BJ (cell line): Measurements from ENCODE around the gene VWC2. TPM values are rescaled to one million over a fixed set of nuclear protein-coding genes. Genes with fewer than 3 reads are reported as not detected.

ENCODE experiments used
- CTCF ChIA-PET: fragments of 350-600 bp; formaldehyde crosslinking; extraction: SDS; loops from one replicate; lab custom pipeline; 2021; ENCODE audit warnings: antibody characterized with exemption, inconsistent platforms; lab: Yijun Ruan, JAX
- POLR2A ChIA-PET: fragments of 300-600 bp; sonication (Branson Sonifier 250); formaldehyde crosslinking; extraction: SDS; loops from one replicate; lab custom pipeline; 2021; ENCODE audit warnings: antibody characterized with exemption; lab: Charles Lee
- DNase-seq: peaks from one replicate; pipeline ENCODE4 v3.0.0-alpha.2; 2011; ENCODE audit warnings: low read depth
- H3K27me3 ChIP-seq: 2 replicates; pipeline ENCODE4 v1.6.0; 2011; ENCODE audit warnings: low read length; ENCODE audit not compliant: control insufficient read depth, insufficient read depth
- H3K36me3 ChIP-seq: 2 replicates; pipeline ENCODE4 v1.5.1; 2011; ENCODE audit warnings: low read length; ENCODE audit not compliant: control insufficient read depth, insufficient read depth
- H3K4me3 ChIP-seq: 2 replicates; pipeline ENCODE4 v1.5.1; 2011; ENCODE audit warnings: low read depth, mild to moderate bottlenecking, control low read depth, low read length
- CTCF ChIP-seq: IDR thresholded peaks from 2 replicates; pipeline ENCODE4 v1.5.1; 2011; ENCODE audit warnings: low read depth, mild to moderate bottlenecking, control low read depth, inconsistent platforms, low read length, moderate library complexity; ENCODE audit not compliant: insufficient read depth
- polyA plus RNA-seq: library from polyadenylated mRNA; depleted of rRNA; stranded (reverse); fragments of >200 nt; gene quantifications from 2 replicates; pipeline ENCODE4 v1.2.3, GENCODE V29; 2011

Gene VWC2
- polyA plus RNA-seq, 1 experiment, result not detected

GRCh38 chr7:49766966-49767365 is 6.5 kb upstream of the VWC2 start:
- H3K27me3 ChIP-seq, result no peaks in the 10 kb centered on the region
- H3K36me3 ChIP-seq, result no peaks in the 10 kb centered on the region
- no peak for DNase-seq
- no peak for TF ChIP-seq CTCF
- H3K4me3 ChIP-seq, result no peak overlapping the region
- CTCF ChIA-PET, result no interaction called here
- POLR2A ChIA-PET, result no interaction called here

- ChIA-PET CTCF (no interaction called here), POLR2A (no interaction called here)
- TF ChIP-seq CTCF, result no peak
- no peak for DNase-seq
- H3K27me3 ChIP-seq, result no peaks in the 10 kb centered on the region
- no peaks in the 10 kb centered on the region for H3K36me3 ChIP-seq
- H3K4me3 ChIP-seq, result no peak overlapping the region
Measured at GRCh38 chr7:49767719-49768118, 5.7 kb upstream of the VWC2 start.

GRCh38 chr7:49768254-49768653 is 5.2 kb upstream of the VWC2 start:
- H3K36me3 ChIP-seq, result no peaks in the 10 kb centered on the region
- H3K4me3 ChIP-seq, result no peak overlapping the region
- no peak for DNase-seq
- CTCF ChIA-PET, result no interaction called here
- H3K27me3 ChIP-seq, result no peaks in the 10 kb centered on the region
- TF ChIP-seq CTCF, result no peak
- POLR2A ChIA-PET, result no interaction called here

GRCh38 chr7:49768835-49769234 is 4.6 kb upstream of the VWC2 start:
- DNase-seq, result no peak
- H3K36me3 ChIP-seq, result no peaks in the 10 kb centered on the region
- ChIA-PET CTCF (no interaction called here), POLR2A (no interaction called here)
- H3K27me3 ChIP-seq, result no peaks in the 10 kb centered on the region
- H3K4me3 ChIP-seq, result no peak overlapping the region
- no peak for TF ChIP-seq CTCF

- no peaks in the 10 kb centered on the region for H3K36me3 ChIP-seq
- ChIA-PET POLR2A (no interaction called here), CTCF (no interaction called here)
- H3K4me3 ChIP-seq, result no peak overlapping the region
- H3K27me3 ChIP-seq, result no peaks in the 10 kb centered on the region; the same call in 1 of the 2 replicates
- no peak for TF ChIP-seq CTCF
- DNase-seq, result no peak
Measured at GRCh38 chr7:49769285-49769857, 4.1 kb upstream of the VWC2 start.
